Head of caudate nucleus (tissue), 42 donors: ENCODE data around the gene SIGLEC10.

Source experiments
- DNase-seq, 42 donors: peaks; one replicate each; pipeline versions ENCODE4 v3.0.0 to v3.0.0-alpha.2; 2020 to 2021; ENCODE audit warnings: mixed read lengths in 7 of 42
- intact Hi-C: fragments of 100-400 bp; cut with DNase I; formaldehyde crosslinking; loops from one replicate; pipeline ENCODE4 v1.15.0; 2022

SIGLEC10 gene

GRCh38 chr19:51372021-51372648 lies 45.3 kb downstream of the SIGLEC10 start:
- intact Hi-C loops = no loop called here
- DNase-seq = no peak

GRCh38 chr19:51371186-51371690 lies 46.2 kb downstream of the SIGLEC10 start:
- intact Hi-C loops = no loop called here

DNA sequence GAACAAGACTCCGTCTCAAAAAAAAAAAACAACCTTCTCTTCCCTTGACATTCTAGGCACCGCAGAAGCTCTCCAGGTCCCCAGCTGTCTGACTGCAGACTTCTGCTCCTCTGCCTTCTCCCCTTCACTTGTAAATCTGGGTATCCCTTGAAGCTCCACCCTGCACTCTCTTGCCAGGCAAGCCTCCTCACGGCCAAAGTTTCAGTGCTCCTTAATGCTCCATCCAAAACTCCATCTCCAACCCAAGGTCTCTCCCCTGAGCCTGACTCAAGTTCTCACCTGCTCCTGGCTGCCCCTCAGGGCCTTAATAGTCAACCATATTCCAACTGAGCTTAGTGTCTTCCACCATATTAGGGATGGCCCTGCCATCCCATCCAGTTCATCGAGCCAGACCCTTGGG lies 47.2 kb downstream of the SIGLEC10 start:
- intact Hi-C loops = no loop called here
- no peak for DNase-seq

More at GRCh38 chr19:51371186-51371690, 46.2 kb downstream of the SIGLEC10 start:
- DNase-seq = no peak

- peak in 4 of 42 donors; percentile 26 to 70 (median 56) for DNase-seq
- intact Hi-C loops = no loop called here
These were observed 48.8 kb downstream of the SIGLEC10 start, which contains the start of gene CLDND2 for GRCh38 chr19:51368366-51369282. CLDND2 (minus strand) TSS chr19:51369003; CDS start chr19:51368577, 426 bp downstream.

DNA sequence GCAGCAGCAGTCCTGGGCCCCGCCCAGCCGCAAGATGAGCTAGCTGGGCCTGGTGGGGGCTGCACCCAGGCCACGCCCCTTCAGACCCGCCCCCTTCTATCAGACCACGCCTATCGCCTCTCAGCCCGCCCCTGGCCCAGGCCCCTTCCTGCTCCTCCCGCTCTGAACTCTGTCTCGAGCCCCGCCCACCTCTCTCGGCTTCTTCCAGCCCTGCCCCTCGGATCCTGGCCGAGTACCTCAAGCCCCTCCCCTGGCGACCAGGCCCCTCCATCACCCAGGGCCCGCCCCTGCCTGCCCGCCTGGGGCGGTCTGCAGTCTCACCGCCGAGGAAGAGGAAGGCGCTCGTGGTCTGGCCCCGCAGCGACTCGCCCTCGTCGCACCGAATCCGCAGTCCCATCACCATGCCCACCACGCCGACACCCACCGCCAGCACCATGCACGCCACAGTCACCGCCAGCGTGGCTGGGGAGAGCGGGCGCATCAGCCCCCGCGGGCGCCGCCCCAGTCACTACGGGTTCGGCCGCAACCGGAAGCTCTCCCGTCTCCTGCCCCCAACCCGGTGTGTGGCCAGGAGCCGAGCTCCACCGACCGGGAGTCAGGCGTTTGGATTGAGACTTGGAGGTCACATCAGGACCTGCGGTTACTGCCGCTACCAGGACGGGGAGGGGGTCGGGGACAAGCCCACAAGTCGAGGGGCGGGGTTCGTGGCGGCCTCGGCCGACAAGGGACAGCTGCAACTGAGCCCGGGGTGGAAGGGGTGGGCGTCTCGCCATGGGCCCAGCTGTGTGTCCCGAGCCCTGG lies 49.7 kb downstream of the SIGLEC10 start:
- DNase-seq = peak; percentile 94 to 100 (median 99)
- intact Hi-C loops = no loop called here

DNA sequence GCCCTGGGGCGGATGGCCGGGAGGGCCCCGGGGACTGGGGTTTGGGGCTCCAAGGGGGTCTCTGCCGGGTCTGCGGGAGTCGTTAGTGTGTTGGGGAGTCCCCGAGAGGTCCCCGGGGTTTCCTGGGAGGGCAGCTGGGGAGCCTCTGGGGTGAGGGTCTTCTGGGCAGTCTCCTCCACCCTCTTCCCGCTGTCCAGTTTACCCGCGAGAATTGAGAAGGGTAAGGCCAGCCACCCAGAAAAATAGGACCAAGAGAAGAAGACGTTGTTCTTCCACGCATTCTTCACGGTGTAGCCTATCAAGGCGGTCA lies 50.2 kb downstream of the SIGLEC10 start:
- intact Hi-C loops = no loop called here
- peak in 2 of 42 donors; percentile 44 to 50 for DNase-seq

- DNase-seq = peak; percentile 94 to 100 (median 99)
- intact Hi-C loops = no loop called here
These were observed 50.8 kb downstream of the SIGLEC10 start for GRCh38 chr19:51366389-51367254.

DNA sequence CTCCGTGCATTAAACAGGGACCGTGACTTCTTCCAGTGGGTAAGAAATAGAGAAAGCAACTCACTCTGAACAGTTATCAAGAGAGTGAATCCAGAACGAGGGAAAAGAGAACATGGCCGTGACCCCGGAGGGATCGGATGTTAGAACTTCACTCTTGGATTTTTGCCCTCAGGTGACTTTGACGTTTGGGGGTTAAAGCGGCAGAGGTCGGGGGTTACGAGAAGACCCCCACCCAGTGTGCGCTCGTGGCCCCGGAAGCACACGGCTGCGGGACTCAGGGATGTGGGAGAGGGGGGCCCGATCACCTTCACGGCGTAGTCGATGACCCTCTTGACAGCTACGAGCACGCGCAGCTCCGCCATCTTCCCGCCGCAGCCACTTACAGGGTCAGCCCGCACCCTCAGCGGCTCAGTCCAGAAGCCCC lies 51.5 kb downstream of the SIGLEC10 start, which contains the start of gene ETFB:
Gene ETFB, minus strand, starts transcription at position 424 of the 424 bp plus-strand sequence. Its CDS starts 62 bp downstream, at position 362.
- intact Hi-C loops = no loop called here

DNA sequence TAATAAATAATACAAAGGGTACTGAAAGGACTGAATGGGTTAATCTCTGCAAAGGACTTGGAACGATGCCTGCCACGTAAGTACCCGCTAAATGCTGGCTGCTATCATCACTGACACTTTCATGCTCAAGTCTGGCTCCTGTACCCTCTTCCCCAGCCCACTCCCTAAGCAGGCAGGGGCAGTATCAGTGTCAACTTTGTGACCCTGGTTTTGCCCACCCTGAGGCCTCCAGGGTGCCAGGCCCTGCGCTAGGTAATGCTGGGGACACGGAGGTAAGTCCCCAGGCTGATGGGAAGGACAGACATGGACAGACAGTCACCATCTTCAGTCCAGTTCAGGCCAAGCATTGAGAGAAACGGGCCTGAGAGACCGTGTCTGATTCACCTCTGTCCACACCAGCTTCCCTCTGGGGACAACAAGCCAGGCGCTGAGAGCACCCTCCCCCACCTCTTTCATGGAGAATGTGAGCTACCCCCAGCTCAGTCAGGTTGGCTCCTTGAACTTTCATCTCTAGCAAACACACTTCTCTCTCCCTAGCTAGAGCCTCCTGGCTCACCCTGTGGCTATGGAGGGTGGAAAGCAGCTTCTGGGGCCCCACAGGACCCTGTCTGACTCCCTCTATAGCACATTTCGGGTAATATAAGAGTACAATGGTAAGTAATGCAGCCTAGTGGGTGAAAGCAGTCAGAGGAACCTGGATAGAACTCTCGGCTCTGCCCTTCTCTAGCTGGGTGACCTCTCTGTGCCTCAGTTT lies 52.1 kb downstream of the SIGLEC10 start:
- intact Hi-C loops = no loop called here
- DNase-seq = peak in 23 of 42 donors; percentile 7 to 55 (median 20)

More for the DNA sequence above, 51.5 kb downstream of the SIGLEC10 start, which contains the start of gene ETFB:
- DNase-seq = peak in 1 of 42 donors; percentile 23

GRCh38 chr19:51364200-51365106 lies 53.0 kb downstream of the SIGLEC10 start:
- peak in 18 of 42 donors; percentile 17 to 58 (median 41) for DNase-seq
- intact Hi-C loops = no loop called here

DNA sequence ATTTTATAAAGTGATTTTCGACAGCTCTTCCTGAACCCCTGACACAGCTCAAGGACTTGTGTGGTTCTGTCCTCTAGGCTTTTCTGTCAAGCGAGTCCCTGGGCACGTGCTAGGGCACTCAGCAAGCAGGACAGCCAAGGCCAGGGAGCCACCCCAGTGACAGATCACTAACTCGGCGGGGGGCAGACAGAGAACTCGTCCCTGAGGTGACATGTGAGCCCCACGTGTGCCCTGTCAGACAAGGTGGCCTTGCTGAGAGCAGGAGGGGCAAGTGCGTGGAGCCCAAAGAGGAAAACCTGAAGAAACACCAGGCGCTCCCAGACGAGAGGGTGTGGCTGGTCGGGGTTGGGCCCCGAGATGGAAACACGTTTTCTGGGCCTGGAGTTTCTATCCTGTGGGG lies 56.2 kb downstream of the SIGLEC10 start:
- no peak for DNase-seq
- intact Hi-C loops = no loop called here
